HG02571 (cell line): ENCODE data around the gene RAX.

Experiments used
- ATAC-seq: cut with Tn5 transposase; IDR thresholded peaks from one replicate; pipeline ENCODE4 v1.9.1; 2021; ENCODE audit warnings: mild to moderate bottlenecking, moderate library complexity; ENCODE audit not compliant: unreplicated experiment

The RAX gene

GRCh38 chr18:59272891-59273758 lies at the start of gene RAX:
Gene RAX (minus strand): TSS chr18:59273454. CDS start chr18:59273206, 248 bp downstream.
- ATAC-seq = no peak

DNA sequence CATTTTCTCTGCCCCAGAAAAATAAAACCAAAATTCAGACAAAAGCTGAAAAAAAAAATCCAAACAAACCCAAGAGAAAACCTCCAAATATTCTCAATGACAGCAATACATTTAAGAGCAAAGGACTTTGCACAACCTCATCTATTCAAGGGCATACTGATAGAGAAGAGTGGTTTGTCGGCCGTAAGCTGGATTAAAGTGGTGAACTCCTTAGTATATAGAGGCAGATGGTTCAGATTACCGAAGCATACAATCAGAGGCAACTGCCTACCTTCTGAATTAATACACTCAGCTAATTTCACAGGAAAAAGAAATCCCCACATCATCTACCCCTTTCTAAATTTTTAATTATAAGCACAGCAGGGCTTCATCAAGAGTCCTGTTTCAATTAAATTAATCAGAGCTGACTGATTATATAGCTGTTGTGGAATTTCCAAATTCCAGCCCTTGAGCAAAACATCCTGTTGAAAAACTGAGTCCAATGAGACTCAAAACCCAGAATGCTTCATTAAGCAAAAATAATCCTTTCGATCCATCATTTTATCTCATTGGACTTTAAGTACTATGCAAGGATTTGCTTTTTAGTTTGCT lies 45.3 kb upstream of the RAX start, which contains the start of gene CPLX4:
Gene CPLX4 (minus strand): TSS at position 190 of the 591 bp plus-strand sequence. CDS start 187 bp downstream, at position 3.
- no peak for ATAC-seq

GRCh38 chr18:59311631-59312030 lies 38.4 kb upstream of the RAX start:
- ATAC-seq = no peak

DNA sequence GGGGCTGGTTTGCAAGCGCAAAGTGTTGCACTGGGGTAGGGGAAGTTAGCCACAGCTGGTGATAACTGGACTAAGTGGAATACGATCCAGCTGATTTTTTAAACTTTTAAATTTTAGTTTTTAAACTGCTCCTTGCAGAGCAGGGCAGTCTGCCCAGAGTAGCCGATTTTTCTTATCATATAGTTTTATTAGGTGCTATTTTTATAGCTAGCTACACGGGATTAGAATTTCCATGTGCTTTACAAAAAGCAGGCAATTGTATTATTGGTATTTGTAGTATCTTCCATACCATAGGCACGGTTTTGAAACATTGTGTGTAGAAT lies 35.6 kb upstream of the RAX start:
- no peak for ATAC-seq

DNA sequence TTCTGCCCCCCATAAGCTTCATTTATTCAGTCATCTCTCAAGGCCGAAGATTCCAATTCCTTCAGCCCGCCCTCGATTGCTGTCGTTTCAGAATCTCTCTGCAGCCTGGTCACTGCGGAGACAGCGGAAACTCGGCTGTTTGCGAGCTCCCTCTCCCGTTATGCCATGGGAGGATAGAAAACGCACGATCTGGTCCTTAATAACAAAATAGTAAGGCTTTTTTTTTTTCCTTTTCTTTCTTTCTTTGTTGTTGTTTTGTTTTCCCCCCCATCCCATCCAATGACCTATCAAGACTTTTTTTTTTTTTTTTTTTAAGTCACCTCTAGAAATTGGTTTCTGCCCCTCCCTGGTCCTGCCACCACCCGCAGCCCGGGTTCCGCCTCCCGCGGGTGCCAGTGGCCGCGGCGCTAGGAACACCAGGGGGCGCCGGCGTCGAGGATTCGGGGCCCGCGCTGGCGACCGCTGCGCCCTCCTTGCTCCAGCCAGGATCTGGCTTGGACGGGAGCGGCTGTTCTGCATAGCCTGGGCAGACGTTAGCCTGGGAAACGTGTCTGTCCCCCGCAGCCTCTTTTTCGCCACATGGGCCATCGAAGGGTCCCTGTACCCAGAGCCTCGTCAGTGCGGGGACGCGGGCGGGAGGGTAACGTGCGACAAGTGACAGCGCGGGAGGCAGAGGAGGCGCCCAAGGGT lies 35.1 kb upstream of the RAX start:
- ATAC-seq = peak; percentile 83

- ATAC-seq = no peak
Measured at GRCh38 chr18:59306640-59307039, 33.4 kb upstream of the RAX start.

GRCh38 chr18:59305295-59305694 lies 32.0 kb upstream of the RAX start:
- no peak for ATAC-seq

DNA sequence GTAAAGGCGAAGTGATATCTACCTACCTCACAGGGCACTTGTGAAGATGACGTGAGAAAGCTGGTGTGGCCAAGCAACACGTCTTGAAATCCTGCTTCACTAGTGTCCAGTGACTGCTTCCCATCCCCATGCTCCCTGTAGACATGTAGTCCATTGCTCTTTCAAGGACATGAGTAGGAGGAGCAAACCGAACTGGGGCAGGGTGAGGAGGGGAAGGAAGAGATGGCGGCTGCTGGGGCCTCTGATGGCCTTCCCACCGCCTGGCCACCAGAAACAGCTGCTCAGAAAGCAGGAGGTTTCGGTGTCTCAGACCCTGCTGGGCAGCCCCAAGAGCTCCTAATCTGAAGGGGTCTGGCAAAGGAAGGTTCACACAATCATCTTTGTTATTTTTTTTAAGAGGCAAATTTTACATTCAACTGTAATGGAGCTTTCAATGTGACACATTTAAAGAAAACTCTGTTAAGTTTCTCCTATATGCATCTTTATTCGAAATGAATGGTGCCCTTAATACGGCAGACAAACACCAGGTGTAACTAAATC lies 30.5 kb upstream of the RAX start:
- ATAC-seq = no peak

GRCh38 chr18:59303006-59303405 lies 29.8 kb upstream of the RAX start:
- no peak for ATAC-seq

DNA sequence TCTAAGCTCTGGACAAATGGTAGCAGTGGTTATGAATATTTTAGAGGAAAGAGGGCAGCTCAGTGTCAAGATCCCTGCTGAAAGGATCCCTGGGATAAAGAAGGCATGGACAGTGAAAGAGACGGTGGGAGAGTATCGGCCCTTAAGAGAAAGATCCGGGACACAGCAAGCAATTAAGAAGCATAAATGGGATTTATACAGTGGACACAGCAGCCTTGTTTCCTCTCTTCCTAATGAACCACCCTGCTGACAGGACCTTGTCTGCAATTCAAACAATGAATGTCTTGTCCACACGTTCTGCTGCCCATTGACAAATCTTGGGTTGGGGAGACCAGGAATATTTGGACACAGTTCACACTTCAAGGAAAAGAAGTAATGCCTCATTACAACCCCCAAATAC lies 28.7 kb upstream of the RAX start:
- ATAC-seq = no peak

- no peak for ATAC-seq
Measured at GRCh38 chr18:59300676-59301285, 27.5 kb upstream of the RAX start.

GRCh38 chr18:59298871-59299270 lies 25.6 kb upstream of the RAX start:
- no peak for ATAC-seq

- no peak for ATAC-seq
Measured at GRCh38 chr18:59293317-59293716, 20.1 kb upstream of the RAX start.

- no peak for ATAC-seq
Measured at GRCh38 chr18:59286341-59286740, 13.1 kb upstream of the RAX start.

- ATAC-seq = no peak
Measured at GRCh38 chr18:59282341-59282740, 9.1 kb upstream of the RAX start.

DNA sequence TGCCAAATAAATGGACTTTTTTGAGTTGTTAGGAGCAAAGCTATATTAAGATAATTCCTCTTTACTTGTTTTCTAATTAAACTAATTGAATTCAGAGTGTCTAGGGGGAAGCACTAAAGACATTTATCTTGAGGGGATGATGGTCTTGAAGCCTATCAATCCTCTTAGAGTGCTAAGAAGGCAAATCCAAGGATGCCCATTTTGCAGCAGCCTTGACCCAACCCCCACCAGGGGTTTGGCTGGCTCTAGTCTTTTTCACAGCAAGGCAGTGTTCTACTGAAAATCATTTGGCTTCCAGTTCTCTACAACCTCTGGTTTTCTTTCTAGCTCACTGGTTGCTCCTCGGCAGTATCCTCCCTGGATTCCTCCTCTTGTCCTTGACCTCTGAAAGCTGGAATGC lies 6.5 kb upstream of the RAX start:
- no peak for ATAC-seq

GRCh38 chr18:59279193-59279592 lies 5.9 kb upstream of the RAX start:
- no peak for ATAC-seq

DNA sequence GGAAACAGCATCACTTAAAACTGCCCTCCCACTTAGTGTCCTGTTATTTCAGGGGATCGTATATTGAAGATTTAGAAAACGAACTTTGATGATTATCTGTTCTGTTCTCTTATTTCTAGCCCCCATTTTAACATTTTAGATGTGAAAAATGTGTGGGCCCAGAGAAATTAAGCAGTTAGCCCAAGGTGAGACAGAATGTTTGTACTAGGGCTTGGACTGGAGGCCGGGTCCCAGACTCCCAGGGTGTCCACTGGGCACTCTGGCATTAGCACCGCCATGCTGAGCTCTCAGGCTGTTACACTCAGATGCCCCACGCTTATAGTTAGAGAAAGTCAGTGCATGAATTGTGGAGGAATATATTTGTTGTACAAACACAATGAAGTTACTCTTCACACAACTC lies 5.5 kb upstream of the RAX start:
- ATAC-seq = no peak

DNA sequence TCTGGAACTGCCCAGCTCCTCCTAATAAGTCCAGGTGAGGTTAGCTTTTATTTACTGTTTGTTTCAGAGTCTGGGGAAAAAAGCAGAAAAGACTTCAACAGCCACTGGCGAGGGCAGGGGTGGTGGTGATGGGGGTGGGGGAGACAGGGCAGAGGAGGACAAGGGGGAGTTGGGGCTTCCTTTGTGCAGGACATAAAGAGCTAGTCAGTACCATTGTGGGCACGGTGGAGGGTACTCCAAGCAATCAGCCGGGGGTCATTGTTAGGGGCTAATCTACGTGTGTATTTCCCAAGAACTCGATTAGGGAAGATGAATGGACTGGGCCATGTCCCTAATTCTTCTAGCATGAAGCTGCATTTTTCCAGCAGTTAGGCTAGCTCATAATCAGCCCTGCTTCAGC lies 2.8 kb upstream of the RAX start:
- no peak for ATAC-seq

- ATAC-seq = no peak
Measured at GRCh38 chr18:59275406-59275949, 2.2 kb upstream of the RAX start.

DNA sequence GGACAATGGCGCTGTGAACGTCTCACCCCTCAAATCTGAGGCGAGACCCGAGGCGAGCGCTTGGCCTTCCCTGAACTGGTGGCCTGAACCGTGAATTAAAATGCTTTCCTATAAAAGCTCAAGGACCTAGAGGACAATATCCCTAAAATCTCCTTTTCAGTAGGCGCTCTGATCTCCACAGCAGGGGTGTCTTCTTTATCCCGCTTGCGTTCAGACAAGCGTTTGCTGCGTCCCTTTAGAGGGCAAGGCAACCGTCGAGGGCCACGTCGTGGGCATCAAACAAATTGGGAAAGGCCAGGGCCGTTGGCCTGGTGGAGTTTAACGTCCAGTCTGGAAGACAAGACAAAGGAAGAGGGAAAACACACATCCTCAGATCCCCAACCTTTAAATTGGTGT lies 1.3 kb upstream of the RAX start:
- no peak for ATAC-seq
